CD4-positive, alpha-beta T cell (primary cell): ENCODE data around the gene CAND2. TPM values are rescaled to one million over a fixed set of nuclear protein-coding genes. Genes with fewer than 3 reads are reported as not detected.
"Not testable (repeated sequence)": the region's sequence is repeated elsewhere in the genome, so short reads cannot be mapped to it uniquely, and the experiment has no call there.

ENCODE experiments used
- ATAC-seq: fragments of 200-7000 bp; cut with Tn5 transposase; one replicate; pipeline ENCODE4 v1.10.0; 2022; ENCODE audit warnings: mild to moderate bottlenecking; ENCODE audit not compliant: poor library complexity
- CTCF ChIA-PET: fragments of 350-600 bp; sonication (Branson Sonifier 250); formaldehyde crosslinking; loops from one replicate; lab custom pipeline; 2021; ENCODE audit warnings: antibody characterized with exemption, inconsistent platforms; lab: Charles Lee
- POLR2A ChIA-PET: fragments of 350-600 bp; sonication (Branson Sonifier 250); formaldehyde crosslinking; loops from one replicate; lab custom pipeline; 2021; ENCODE audit warnings: antibody characterized with exemption, inconsistent platforms; lab: Charles Lee
- DNase-seq, 14 experiments: peaks; one replicate each; pipeline ENCODE4 v3.0.0-alpha.2; 2013 to 2020; ENCODE audit warnings: mixed read lengths in 2 of 14
- H3K27ac ChIP-seq, 2 donors: one replicate each; pipeline versions ENCODE4 v1.5.1 to v1.7.0; 2013; ENCODE audit warnings: low read length in 2 of 2, low read depth in 1 of 2, mild to moderate bottlenecking in 1 of 2
- H3K27me3 ChIP-seq, 2 experiments: 1 replicate in 1 of 2; 2 replicates in 1 of 2; pipeline versions ENCODE4 v1.6.1 to v1.7.0; 2013; ENCODE audit warnings: low read length in 2 of 2, control low read depth in 1 of 2, mild to moderate bottlenecking in 1 of 2, moderate library complexity in 1 of 2; ENCODE audit not compliant: insufficient read depth in 2 of 2, control insufficient read depth in 1 of 2
- H3K36me3 ChIP-seq: one replicate; pipeline ENCODE4 v1.6.1; 2013; ENCODE audit warnings: low read length, control low read depth; ENCODE audit not compliant: insufficient read depth
- H3K4me1 ChIP-seq: one replicate; pipeline ENCODE4 v1.6.1; 2013; ENCODE audit warnings: low read length, control low read depth; ENCODE audit not compliant: insufficient read depth
- H3K4me3 ChIP-seq: one replicate; pipeline ENCODE4 v1.5.1; 2013; ENCODE audit warnings: mild to moderate bottlenecking, low read length, moderate library complexity
- H3K9me3 ChIP-seq, 2 experiments: 1 replicate in 1 of 2; 2 replicates in 1 of 2; pipeline versions ENCODE4 v1.6.1 to v1.7.0; 2013; ENCODE audit warnings: low read length in 2 of 2, mild to moderate bottlenecking in 2 of 2, control low read depth in 1 of 2, moderate library complexity in 1 of 2; ENCODE audit not compliant: control insufficient read depth in 1 of 2, insufficient read depth in 1 of 2
- H3K27ac Mint-ChIP-seq: one replicate; pipeline ENCODE4 v1.8.0; 2020; ENCODE audit warnings: mixed read lengths
- H3K27me3 Mint-ChIP-seq: one replicate; pipeline ENCODE4 v1.8.0; 2021; ENCODE audit warnings: mixed read lengths
- H3K36me3 Mint-ChIP-seq: one replicate; pipeline ENCODE4 v1.8.0; 2021; ENCODE audit warnings: low read depth, mixed read lengths
- H3K4me1 Mint-ChIP-seq: one replicate; pipeline ENCODE4 v1.8.0; 2021; ENCODE audit warnings: low read depth, mixed read lengths
- H3K4me3 Mint-ChIP-seq: one replicate; pipeline ENCODE4 v1.8.0; 2020; ENCODE audit warnings: mild to moderate bottlenecking, mixed read lengths
- H3K9me3 Mint-ChIP-seq: one replicate; pipeline ENCODE4 v1.8.0; 2020; ENCODE audit warnings: mixed read lengths
- CTCF ChIP-seq: fragments of 200-600 bp; IDR thresholded peaks from one replicate; pipeline ENCODE4 v1.8.0; 2022; ENCODE audit warnings: antibody characterized with exemption, mild to moderate bottlenecking
- intact Hi-C, 2 experiments: fragments of 100-400 bp; cut with DNase I in 1 of 2; cut with micrococcal nuclease in 1 of 2; formaldehyde crosslinking; loops; one replicate each; pipeline versions ENCODE4 v1.15.1 to v1.9.0; 2023 to 2025; cut with DNase I, micrococcal nuclease
- total RNA-seq, 174 experiments: library from RNA in 2 of 174; stranded (reverse) in 2 of 174; gene quantifications; one replicate each; pipeline ENCODE4 v1.2.3 and lab custom pipeline; 2021 to 2026

The CAND2 gene
- total RNA-seq, 2 experiments from 2014 or later, result 3.5 to 6.0 TPM

- no peak for DNase-seq
- Histone ChIP-seq H3K4me3 (no peak overlapping the region), H3K4me1 (peaks cover 9% of the 10 kb centered on the region), H3K27me3 (no peaks in the 10 kb centered on the region), H3K36me3 (no peaks in the 10 kb centered on the region), H3K9me3 (no peaks in the 10 kb centered on the region), H3K27ac (no peak overlapping the region)
- intact Hi-C loops, result loop anchor here in 1 of 2 experiments (10.0 kb wide), 1 partner anchor 1049 kb away; no protein-coding TSS in a partner anchor
- H3K27ac Mint-ChIP-seq, result no peak overlapping the region
- H3K36me3 Mint-ChIP-seq, result peaks cover 9% of the 10 kb centered on the region
- ATAC-seq, result no peak
- H3K4me3 Mint-ChIP-seq, result no peak overlapping the region
- POLR2A ChIA-PET, result no interaction called here
- TF ChIP-seq CTCF, result no peak
- no peaks in the 10 kb centered on the region for H3K27me3 Mint-ChIP-seq
- peaks cover 13% of the 10 kb centered on the region for H3K4me1 Mint-ChIP-seq
- CTCF ChIA-PET, result no interaction called here
- no peaks in the 10 kb centered on the region for H3K9me3 Mint-ChIP-seq
Observed at GRCh38 chr3:12845811-12846210, 49.3 kb downstream of the CAND2 start.

GRCh38 chr3:12852201-12852600, 55.7 kb downstream of the CAND2 start:
- Histone ChIP-seq H3K27ac (no peak overlapping the region), H3K4me3 (no peak overlapping the region), H3K27me3 (no peaks in the 10 kb centered on the region), H3K4me1 (no peaks in the 10 kb centered on the region), H3K9me3 (no peaks in the 10 kb centered on the region), H3K36me3 (no peaks in the 10 kb centered on the region)
- no peaks in the 10 kb centered on the region for H3K4me1 Mint-ChIP-seq
- DNase-seq, result no peak
- peaks cover 17% of the 10 kb centered on the region for H3K27me3 Mint-ChIP-seq
- ChIA-PET POLR2A (interaction anchor here (1.1 kb wide), 1 partner anchor 10 kb away, joined by 4 read pairs; no protein-coding TSS in a partner anchor), CTCF (interaction anchor here (1.5 kb wide), 1 partner anchor 11 kb away, joined by 6 read pairs; the partner anchor contains the start of gene RPL32)
- no peak overlapping the region for H3K27ac Mint-ChIP-seq
- no peaks in the 10 kb centered on the region for H3K9me3 Mint-ChIP-seq
- H3K4me3 Mint-ChIP-seq, result no peak overlapping the region
- TF ChIP-seq CTCF, result no peak
- ATAC-seq, result no peak
- no peaks in the 10 kb centered on the region for H3K36me3 Mint-ChIP-seq
- intact Hi-C loops, result loop anchor here in 1 of 2 experiments (10.0 kb wide), 1 partner anchor 423 kb away; no protein-coding TSS in a partner anchor

- H3K4me1 ChIP-seq, H3K27ac Mint-ChIP-seq, H3K36me3 Mint-ChIP-seq, POLR2A ChIA-PET, H3K4me3 Mint-ChIP-seq, H3K4me1 Mint-ChIP-seq, H3K36me3 ChIP-seq, H3K9me3 Mint-ChIP-seq, H3K27ac ChIP-seq, DNase-seq, H3K27me3 ChIP-seq, H3K9me3 ChIP-seq, H3K4me3 ChIP-seq, CTCF ChIA-PET, ATAC-seq: not testable (repeated sequence)
- H3K27me3 Mint-ChIP-seq, result peaks cover 17% of the 10 kb centered on the region
- intact Hi-C loops, result loop anchor here in 1 of 2 experiments (10.0 kb wide), 1 partner anchor 421 kb away; no protein-coding TSS in a partner anchor
Observed at GRCh38 chr3:12853847-12854246, 57.4 kb downstream of the CAND2 start.

GRCh38 chr3:12854565-12854964, 58.1 kb downstream of the CAND2 start:
- TF ChIP-seq CTCF, result no peak
- CTCF ChIA-PET, result no interaction called here

More at GRCh38 chr3:12854565-12854964, 58.1 kb downstream of the CAND2 start:
- Mint-ChIP-seq H3K27ac (no peak overlapping the region), H3K27me3 (peaks cover 17% of the 10 kb centered on the region), H3K4me3 (no peak overlapping the region), H3K36me3 (no peaks in the 10 kb centered on the region), H3K9me3 (no peaks in the 10 kb centered on the region), H3K4me1 (no peaks in the 10 kb centered on the region)
- DNase-seq (no peak), ATAC-seq (no peak)
- POLR2A ChIA-PET, result no interaction called here
- Histone ChIP-seq H3K27ac (no peak overlapping the region), H3K4me1 (no peaks in the 10 kb centered on the region), H3K4me3 (no peak overlapping the region), H3K36me3 (no peaks in the 10 kb centered on the region), H3K9me3 (no peaks in the 10 kb centered on the region), H3K27me3 (no peaks in the 10 kb centered on the region)
- intact Hi-C loops, result loop anchor here in 1 of 2 experiments (10.0 kb wide), 1 partner anchor 420 kb away; no protein-coding TSS in a partner anchor
